ENCODE data around the gene ADCY9. TPM values are rescaled to one million over a fixed set of nuclear protein-coding genes. Genes with fewer than 3 reads are reported as not detected.

Gene ADCY9
- total RNA-seq, 1 experiment from 2014 or later, result 7.0 TPM

DNA sequence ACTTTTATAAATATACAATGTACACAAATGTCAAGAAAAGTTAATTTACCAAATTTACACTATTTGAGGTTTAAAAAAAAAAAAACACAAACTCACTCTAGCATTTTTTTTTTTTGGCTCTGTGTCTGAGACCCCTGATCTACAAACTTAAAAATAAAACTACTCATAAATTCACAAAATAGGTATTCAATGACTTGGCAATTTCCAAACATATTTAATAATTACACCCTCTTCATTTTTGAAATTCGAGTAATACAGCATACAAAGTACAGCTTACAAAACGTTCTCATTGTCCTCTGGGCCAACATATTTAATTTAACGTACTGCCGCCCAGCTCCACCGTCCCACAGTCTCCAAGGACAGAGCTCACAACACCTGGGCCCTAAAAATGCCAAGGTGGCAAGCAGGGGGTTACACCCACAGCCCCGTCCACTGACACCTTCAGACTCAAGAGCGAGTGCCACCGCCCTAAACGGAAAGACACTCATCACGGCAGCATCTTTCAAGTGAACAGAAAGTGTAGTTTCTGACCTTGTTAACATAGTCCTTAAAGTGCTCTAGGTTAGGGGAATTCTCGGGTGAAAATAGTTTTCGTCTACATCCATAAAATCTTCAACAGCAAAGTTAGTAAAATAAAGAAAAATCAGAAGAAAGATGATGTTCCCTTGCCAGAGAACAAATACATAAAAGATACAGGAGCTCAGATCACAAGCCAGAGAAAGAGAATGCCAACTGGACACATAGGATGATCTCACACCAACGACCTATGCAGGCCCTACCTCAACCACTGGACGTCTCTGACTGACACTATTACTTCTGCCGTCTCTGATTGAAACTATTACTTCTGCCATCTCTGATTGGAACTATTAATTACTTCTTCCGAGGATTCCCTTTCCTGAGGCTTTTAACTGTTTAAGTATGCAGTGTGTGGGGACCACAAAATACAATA lies 4.2 kb downstream of the ADCY9 start:
- POLR2A ChIA-PET (ENCODE audit: low non-redundant PET), result interaction anchor here (0.7 kb wide), 1 partner anchor 56 kb away, joined by 3 read pairs; no protein-coding TSS in a partner anchor

DNA sequence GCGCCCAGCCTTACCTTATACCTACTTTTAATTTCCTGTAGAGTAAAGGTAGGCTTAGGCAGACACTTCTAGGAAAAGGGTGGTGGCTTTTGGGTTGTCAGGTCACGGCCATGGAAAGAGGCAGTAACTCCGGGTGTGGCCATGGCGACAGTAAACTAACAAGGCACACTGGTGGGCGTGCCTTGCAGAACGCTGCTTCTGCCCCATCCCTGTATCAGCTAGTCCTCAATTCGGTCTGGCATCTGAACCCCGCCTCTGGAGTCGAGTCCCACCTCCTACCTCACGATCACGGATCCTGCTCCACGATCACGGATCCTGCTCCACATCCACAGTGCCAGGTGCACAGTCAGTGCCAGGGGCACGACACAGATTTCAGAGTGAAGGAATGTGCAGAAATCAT lies 5.6 kb downstream of the ADCY9 start:
- no peak overlapping the region for H3K4me3 ChIP-seq (ENCODE audit: low read depth, low read length, poor library complexity, severe bottlenecking)
- POLR2A ChIA-PET (ENCODE audit: low non-redundant PET), result no interaction called here
- no peaks in the 10 kb centered on the region for H3K36me3 ChIP-seq (ENCODE audit: insufficient read depth, low read length, poor library complexity, severe bottlenecking)
- peaks cover 12% of the 10 kb centered on the region for H3K4me1 ChIP-seq (ENCODE audit: insufficient read depth, low read length, poor library complexity, severe bottlenecking)
- CTCF ChIA-PET, result no interaction called here
- DNase-seq (ENCODE audit: low spot score), result no peak
- H3K27me3 ChIP-seq (replicated peaks; ENCODE audit: insufficient read depth, low read depth, low read length, poor library complexity), result no peaks in the 10 kb centered on the region
- H3K27ac ChIP-seq (ENCODE audit: low read depth, low read length, poor library complexity, severe bottlenecking), result no peak overlapping the region
- BruUV-seq (replicated peaks), result no TSS peak
- TF ChIP-seq, protein P1, sequence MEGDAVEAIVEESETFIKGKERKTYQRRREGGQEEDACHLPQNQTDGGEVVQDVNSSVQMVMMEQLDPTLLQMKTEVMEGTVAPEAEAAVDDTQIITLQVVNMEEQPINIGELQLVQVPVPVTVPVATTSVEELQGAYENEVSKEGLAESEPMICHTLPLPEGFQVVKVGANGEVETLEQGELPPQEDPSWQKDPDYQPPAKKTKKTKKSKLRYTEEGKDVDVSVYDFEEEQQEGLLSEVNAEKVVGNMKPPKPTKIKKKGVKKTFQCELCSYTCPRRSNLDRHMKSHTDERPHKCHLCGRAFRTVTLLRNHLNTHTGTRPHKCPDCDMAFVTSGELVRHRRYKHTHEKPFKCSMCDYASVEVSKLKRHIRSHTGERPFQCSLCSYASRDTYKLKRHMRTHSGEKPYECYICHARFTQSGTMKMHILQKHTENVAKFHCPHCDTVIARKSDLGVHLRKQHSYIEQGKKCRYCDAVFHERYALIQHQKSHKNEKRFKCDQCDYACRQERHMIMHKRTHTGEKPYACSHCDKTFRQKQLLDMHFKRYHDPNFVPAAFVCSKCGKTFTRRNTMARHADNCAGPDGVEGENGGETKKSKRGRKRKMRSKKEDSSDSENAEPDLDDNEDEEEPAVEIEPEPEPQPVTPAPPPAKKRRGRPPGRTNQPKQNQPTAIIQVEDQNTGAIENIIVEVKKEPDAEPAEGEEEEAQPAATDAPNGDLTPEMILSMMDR (conservative IDR thresholded peaks at IDR 0.05; ENCODE audit: low read depth, low read length), result no peak
- no peak for TF ChIP-seq EZH2 (IDR thresholded peaks at IDR 0.05; ENCODE audit: borderline replicate concordance, low read depth, low read length, poor library complexity, severe bottlenecking)
- no peaks in the 10 kb centered on the region for H3K9me3 ChIP-seq (ENCODE audit: low read depth, low read length, poor library complexity, severe bottlenecking)
- intact Hi-C loops (cut with micrococcal nuclease; ENCODE audit: unreplicated experiment), result no loop called here

More for the DNA sequence above, 4.2 kb downstream of the ADCY9 start:
- DNase-seq (ENCODE audit: low spot score), result no peak
- no peak for TF ChIP-seq EZH2 (IDR thresholded peaks at IDR 0.05; ENCODE audit: borderline replicate concordance, low read depth, low read length, poor library complexity, severe bottlenecking)
- TF ChIP-seq, protein P1 (conservative IDR thresholded peaks at IDR 0.05; ENCODE audit: low read depth, low read length), result no peak
- Histone ChIP-seq H3K36me3 (ENCODE audit: insufficient read depth, low read length, poor library complexity, severe bottlenecking) (no peaks in the 10 kb centered on the region), H3K4me1 (ENCODE audit: insufficient read depth, low read length, poor library complexity, severe bottlenecking) (peaks cover 12% of the 10 kb centered on the region), H3K9me3 (ENCODE audit: low read depth, low read length, poor library complexity, severe bottlenecking) (no peaks in the 10 kb centered on the region), H3K27me3 (replicated peaks; ENCODE audit: insufficient read depth, low read depth, low read length, poor library complexity) (no peaks in the 10 kb centered on the region), H3K4me3 (ENCODE audit: low read depth, low read length, poor library complexity, severe bottlenecking) (peak overlapping the region; percentile 24), H3K27ac (ENCODE audit: low read depth, low read length, poor library complexity, severe bottlenecking) (no peak overlapping the region)
- CTCF ChIA-PET, result no interaction called here
- intact Hi-C loops (cut with micrococcal nuclease; ENCODE audit: unreplicated experiment), result no loop called here
- no TSS peak for BruUV-seq (replicated peaks)

DNA sequence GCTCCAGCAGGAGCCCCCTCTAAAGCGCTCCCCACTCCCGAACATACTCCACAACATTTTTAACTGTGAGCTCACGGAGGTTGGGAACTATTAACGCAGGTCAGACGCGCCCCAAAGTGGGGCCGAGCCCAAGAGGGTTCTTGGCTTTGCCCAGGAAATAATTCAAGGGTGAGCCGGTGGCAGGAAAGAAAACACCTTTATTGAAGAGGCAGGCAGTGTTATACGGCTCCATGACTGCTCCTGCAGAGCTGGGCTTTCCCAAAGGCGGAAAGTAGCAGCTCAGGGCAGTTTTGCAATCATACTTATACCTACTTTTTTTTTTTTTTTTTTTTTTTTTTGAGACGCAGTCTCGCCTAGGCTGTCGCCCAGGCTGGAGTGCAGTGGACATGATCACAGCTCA lies 6.2 kb downstream of the ADCY9 start:
- ChIA-PET POLR2A (ENCODE audit: low non-redundant PET) (no interaction called here), CTCF (no interaction called here)
- H3K27ac ChIP-seq (ENCODE audit: low read depth, low read length, poor library complexity, severe bottlenecking), result no peak overlapping the region
- H3K4me1 ChIP-seq (ENCODE audit: insufficient read depth, low read length, poor library complexity, severe bottlenecking), result peaks cover 12% of the 10 kb centered on the region
- TF ChIP-seq EZH2 (IDR thresholded peaks at IDR 0.05; ENCODE audit: borderline replicate concordance, low read depth, low read length, poor library complexity, severe bottlenecking), result no peak
- TF ChIP-seq, protein P1 (conservative IDR thresholded peaks at IDR 0.05; ENCODE audit: low read depth, low read length), result no peak
- no peaks in the 10 kb centered on the region for H3K36me3 ChIP-seq (ENCODE audit: insufficient read depth, low read length, poor library complexity, severe bottlenecking)
- intact Hi-C loops (cut with micrococcal nuclease; ENCODE audit: unreplicated experiment), result no loop called here
- no peaks in the 10 kb centered on the region for H3K27me3 ChIP-seq (replicated peaks; ENCODE audit: insufficient read depth, low read depth, low read length, poor library complexity)
- no peak for DNase-seq (ENCODE audit: low spot score)
- H3K4me3 ChIP-seq (ENCODE audit: low read depth, low read length, poor library complexity, severe bottlenecking), result no peak overlapping the region
- no TSS peak for BruUV-seq (replicated peaks)
- no peaks in the 10 kb centered on the region for H3K9me3 ChIP-seq (ENCODE audit: low read depth, low read length, poor library complexity, severe bottlenecking)

All from A673 (cell line).